ENCODE results near the gene JAKMIP1. TPM values are rescaled to one million over a fixed set of nuclear protein-coding genes. Genes with fewer than 3 reads are reported as not detected.

JAKMIP1 gene
- polyA plus RNA-seq, 1 experiment, result not detected

GRCh38 chr4:6058531-6059374 lies 141.6 kb downstream of the JAKMIP1 start:
- ChIA-PET POLR2A (no interaction called here), CTCF (no interaction called here)
- TF ChIP-seq, protein P1, sequence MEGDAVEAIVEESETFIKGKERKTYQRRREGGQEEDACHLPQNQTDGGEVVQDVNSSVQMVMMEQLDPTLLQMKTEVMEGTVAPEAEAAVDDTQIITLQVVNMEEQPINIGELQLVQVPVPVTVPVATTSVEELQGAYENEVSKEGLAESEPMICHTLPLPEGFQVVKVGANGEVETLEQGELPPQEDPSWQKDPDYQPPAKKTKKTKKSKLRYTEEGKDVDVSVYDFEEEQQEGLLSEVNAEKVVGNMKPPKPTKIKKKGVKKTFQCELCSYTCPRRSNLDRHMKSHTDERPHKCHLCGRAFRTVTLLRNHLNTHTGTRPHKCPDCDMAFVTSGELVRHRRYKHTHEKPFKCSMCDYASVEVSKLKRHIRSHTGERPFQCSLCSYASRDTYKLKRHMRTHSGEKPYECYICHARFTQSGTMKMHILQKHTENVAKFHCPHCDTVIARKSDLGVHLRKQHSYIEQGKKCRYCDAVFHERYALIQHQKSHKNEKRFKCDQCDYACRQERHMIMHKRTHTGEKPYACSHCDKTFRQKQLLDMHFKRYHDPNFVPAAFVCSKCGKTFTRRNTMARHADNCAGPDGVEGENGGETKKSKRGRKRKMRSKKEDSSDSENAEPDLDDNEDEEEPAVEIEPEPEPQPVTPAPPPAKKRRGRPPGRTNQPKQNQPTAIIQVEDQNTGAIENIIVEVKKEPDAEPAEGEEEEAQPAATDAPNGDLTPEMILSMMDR (IDR thresholded peaks at IDR 0.05; ENCODE audit: low read depth, low read length), result no peak
- Histone ChIP-seq H3K4me3 (ENCODE audit: low read depth, low read length) (no peak overlapping the region), H3K27ac (ENCODE audit: low read depth, low read length) (no peak overlapping the region), H3K27me3 (ENCODE audit: control insufficient read depth, insufficient read depth, low read length) (no peaks in the 10 kb centered on the region), H3K9me3 (ENCODE audit: control insufficient read depth, insufficient read depth, low read length) (peaks cover 86% of the 10 kb centered on the region)
- DNase-seq (ENCODE audit: low read depth, low spot score), result no peak

- Histone ChIP-seq H3K4me3 (ENCODE audit: low read depth, low read length) (no peak overlapping the region), H3K27me3 (ENCODE audit: control insufficient read depth, insufficient read depth, low read length) (no peaks in the 10 kb centered on the region), H3K27ac (ENCODE audit: low read depth, low read length) (no peak overlapping the region), H3K9me3 (ENCODE audit: control insufficient read depth, insufficient read depth, low read length) (peaks cover 73% of the 10 kb centered on the region)
- TF ChIP-seq, protein P1 (IDR thresholded peaks at IDR 0.05; ENCODE audit: low read depth, low read length), result no peak
- POLR2A ChIA-PET, result no interaction called here
- no peak for DNase-seq (ENCODE audit: low read depth, low spot score)
- CTCF ChIA-PET, result no interaction called here
Observed at GRCh38 chr4:6056976-6057766, 143.2 kb downstream of the JAKMIP1 start.

- H3K4me3 ChIP-seq (ENCODE audit: low read depth, low read length), result no peak overlapping the region
- TF ChIP-seq, protein P1 (IDR thresholded peaks at IDR 0.05; ENCODE audit: low read depth, low read length), result no peak
- no peaks in the 10 kb centered on the region for H3K27me3 ChIP-seq (ENCODE audit: control insufficient read depth, insufficient read depth, low read length)
- no peak for DNase-seq (ENCODE audit: low read depth, low spot score)
- POLR2A ChIA-PET, result no interaction called here
- H3K27ac ChIP-seq (ENCODE audit: low read depth, low read length), result no peak overlapping the region
- peaks cover 56% of the 10 kb centered on the region for H3K9me3 ChIP-seq (ENCODE audit: control insufficient read depth, insufficient read depth, low read length)
- CTCF ChIA-PET, result no interaction called here
Observed at GRCh38 chr4:6055436-6055835, 144.9 kb downstream of the JAKMIP1 start.

DNA sequence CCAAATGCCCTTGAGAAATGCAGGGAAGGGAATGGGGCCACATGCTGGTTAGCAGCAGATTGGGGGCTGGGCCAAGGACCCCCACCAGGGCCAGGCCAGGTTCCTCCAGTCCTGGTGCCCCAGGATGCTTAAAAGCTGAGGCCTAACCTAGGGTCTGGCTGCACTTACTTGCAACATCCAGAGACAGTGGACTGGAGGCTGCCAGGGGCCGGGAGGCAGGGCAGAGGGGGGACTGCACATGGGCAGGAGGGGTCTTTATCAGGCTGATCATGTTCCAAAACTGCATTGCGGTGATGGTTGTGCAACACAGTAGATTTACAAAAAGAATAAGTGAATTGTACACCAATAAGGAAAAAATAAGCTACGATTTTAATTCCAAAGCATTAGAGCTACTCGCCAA lies 145.3 kb downstream of the JAKMIP1 start:
- no peak for DNase-seq (ENCODE audit: low read depth, low spot score)
- ChIA-PET CTCF (no interaction called here), POLR2A (no interaction called here)
- H3K27me3 ChIP-seq (ENCODE audit: control insufficient read depth, insufficient read depth, low read length), result no peaks in the 10 kb centered on the region
- no peak overlapping the region for H3K4me3 ChIP-seq (ENCODE audit: low read depth, low read length)
- no peak overlapping the region for H3K27ac ChIP-seq (ENCODE audit: low read depth, low read length)
- peaks cover 52% of the 10 kb centered on the region for H3K9me3 ChIP-seq (ENCODE audit: control insufficient read depth, insufficient read depth, low read length)
- TF ChIP-seq, protein P1 (IDR thresholded peaks at IDR 0.05; ENCODE audit: low read depth, low read length), result no peak

Measured in AG04450 (cell line).